ENCODE results near the gene STK40. TPM values are rescaled to one million over a fixed set of nuclear protein-coding genes. Genes with fewer than 3 reads are reported as not detected.

Gene STK40
- total and polyA plus RNA-seq, 9 of the 15 experiments (the other 6 are each of a cell fraction or from before 2014, with no cell fraction given): 0.69 to 94.3 (median 39.1) TPM

DNA sequence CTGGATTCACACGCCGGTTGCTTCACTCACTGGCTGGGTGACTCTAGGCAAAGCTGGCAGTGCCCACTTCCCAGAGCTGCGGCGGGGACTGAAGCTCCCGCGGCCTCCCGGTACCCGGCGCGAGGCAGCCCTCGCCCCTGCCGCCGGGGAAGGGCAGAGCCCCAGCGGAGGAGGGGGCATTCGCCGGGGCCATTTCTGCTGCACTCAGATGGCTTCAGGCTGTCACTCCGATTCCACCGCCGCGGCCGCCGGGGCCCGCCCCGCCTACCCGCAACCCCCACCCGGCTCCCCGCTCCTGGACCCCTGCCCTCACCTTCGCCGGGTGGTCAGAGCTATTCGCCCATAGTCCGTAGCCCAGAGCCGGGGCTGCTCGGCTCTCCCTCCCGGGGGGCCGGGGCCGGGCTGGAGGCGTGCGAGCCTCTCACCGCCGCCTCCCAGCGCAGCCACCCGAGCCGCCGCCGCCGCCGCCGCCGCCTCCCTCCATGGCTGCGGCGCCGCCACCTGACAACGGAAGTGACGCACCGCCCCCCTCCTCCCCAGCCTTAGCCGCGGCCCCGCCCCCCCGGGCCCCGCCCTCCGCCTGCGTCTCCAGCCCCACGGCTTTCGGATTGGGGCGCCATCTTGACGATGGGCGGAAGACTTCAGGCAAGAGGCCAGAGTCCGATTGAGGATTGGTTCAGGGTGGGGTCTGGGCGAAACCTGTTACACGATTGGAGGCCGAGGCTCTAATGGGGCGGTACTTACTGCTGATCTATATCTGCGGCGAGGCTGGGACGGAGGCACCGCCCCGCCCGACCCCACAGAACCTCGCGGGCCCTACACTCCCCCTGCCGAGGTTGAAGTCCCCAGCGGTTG is at the start of gene STK40 (continued):
- TF ChIP-seq SAFB2 (IDR thresholded peaks at IDR 0.05; ENCODE audit: borderline replicate concordance, low read depth, low read length, severe bottlenecking): no peak
- no peak for TF ChIP-seq SNIP1 (IDR thresholded peaks at IDR 0.05; ENCODE audit: low read depth)
- no peak for TF ChIP-seq IRF2 (CRISPR knock-in tag; IDR thresholded peaks at IDR 0.05)
- TF ChIP-seq SAP30 (IDR thresholded peaks at IDR 0.05; ENCODE audit: borderline replicate concordance, insufficient read depth, low read depth, low read length, poor library complexity, severe bottlenecking): peak; percentile 76
- peak; percentile 86 for TF ChIP-seq RB1 (IDR thresholded peaks at IDR 0.05; ENCODE audit: low read depth)
- TF ChIP-seq GABPB2 (CRISPR knock-in tag; conservative IDR thresholded peaks at IDR 0.05): no peak
- no peak for TF ChIP-seq BCL6 (CRISPR knock-in tag; IDR thresholded peaks at IDR 0.05)
- TF ChIP-seq ZNF431 (CRISPR knock-in tag; IDR thresholded peaks at IDR 0.05): no peak
- TF ChIP-seq, protein P1, sequence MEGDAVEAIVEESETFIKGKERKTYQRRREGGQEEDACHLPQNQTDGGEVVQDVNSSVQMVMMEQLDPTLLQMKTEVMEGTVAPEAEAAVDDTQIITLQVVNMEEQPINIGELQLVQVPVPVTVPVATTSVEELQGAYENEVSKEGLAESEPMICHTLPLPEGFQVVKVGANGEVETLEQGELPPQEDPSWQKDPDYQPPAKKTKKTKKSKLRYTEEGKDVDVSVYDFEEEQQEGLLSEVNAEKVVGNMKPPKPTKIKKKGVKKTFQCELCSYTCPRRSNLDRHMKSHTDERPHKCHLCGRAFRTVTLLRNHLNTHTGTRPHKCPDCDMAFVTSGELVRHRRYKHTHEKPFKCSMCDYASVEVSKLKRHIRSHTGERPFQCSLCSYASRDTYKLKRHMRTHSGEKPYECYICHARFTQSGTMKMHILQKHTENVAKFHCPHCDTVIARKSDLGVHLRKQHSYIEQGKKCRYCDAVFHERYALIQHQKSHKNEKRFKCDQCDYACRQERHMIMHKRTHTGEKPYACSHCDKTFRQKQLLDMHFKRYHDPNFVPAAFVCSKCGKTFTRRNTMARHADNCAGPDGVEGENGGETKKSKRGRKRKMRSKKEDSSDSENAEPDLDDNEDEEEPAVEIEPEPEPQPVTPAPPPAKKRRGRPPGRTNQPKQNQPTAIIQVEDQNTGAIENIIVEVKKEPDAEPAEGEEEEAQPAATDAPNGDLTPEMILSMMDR (IDR thresholded peaks at IDR 0.05 in 2 of 3, conservative IDR thresholded peaks at IDR 0.05 in 1 of 3; ENCODE audit: insufficient read depth in 2 of 3, low read depth in 1 of 3, low read length in 3 of 3): peak in 1 of 3 experiments; percentile 14; a peak in 1 of 6 replicates
- TF ChIP-seq, protein P2, sequence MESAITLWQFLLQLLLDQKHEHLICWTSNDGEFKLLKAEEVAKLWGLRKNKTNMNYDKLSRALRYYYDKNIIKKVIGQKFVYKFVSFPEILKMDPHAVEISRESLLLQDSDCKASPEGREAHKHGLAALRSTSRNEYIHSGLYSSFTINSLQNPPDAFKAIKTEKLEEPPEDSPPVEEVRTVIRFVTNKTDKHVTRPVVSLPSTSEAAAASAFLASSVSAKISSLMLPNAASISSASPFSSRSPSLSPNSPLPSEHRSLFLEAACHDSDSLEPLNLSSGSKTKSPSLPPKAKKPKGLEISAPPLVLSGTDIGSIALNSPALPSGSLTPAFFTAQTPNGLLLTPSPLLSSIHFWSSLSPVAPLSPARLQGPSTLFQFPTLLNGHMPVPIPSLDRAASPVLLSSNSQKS (CRISPR knock-in tag; IDR thresholded peaks at IDR 0.05): no peak
- TF ChIP-seq MAZ (CRISPR knock-in tag; conservative IDR thresholded peaks at IDR 0.05 in 1 of 2, IDR thresholded peaks at IDR 0.05 in 1 of 2): peak in 1 of 2 experiments; percentile 81
- TF ChIP-seq, protein P3, sequence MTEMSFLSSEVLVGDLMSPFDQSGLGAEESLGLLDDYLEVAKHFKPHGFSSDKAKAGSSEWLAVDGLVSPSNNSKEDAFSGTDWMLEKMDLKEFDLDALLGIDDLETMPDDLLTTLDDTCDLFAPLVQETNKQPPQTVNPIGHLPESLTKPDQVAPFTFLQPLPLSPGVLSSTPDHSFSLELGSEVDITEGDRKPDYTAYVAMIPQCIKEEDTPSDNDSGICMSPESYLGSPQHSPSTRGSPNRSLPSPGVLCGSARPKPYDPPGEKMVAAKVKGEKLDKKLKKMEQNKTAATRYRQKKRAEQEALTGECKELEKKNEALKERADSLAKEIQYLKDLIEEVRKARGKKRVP (CRISPR knock-in tag; IDR thresholded peaks at IDR 0.05): no peak
- TF ChIP-seq ZC3H8 (IDR thresholded peaks at IDR 0.05): no peak
- no peak for TF ChIP-seq RAD51 (IDR thresholded peaks at IDR 0.05; ENCODE audit: borderline replicate concordance, low read depth)
- TF ChIP-seq ZNF174 (CRISPR knock-in tag; IDR thresholded peaks at IDR 0.05): no peak
- TF ChIP-seq SMARCC2 (IDR thresholded peaks at IDR 0.05; ENCODE audit: low read depth): no peak
- TF ChIP-seq ZNF589 (CRISPR knock-in tag; IDR thresholded peaks at IDR 0.05; ENCODE audit: low read depth): no peak
- TF ChIP-seq ZNF75A (CRISPR knock-in tag; IDR thresholded peaks at IDR 0.05): no peak
- TF ChIP-seq, protein P4, sequence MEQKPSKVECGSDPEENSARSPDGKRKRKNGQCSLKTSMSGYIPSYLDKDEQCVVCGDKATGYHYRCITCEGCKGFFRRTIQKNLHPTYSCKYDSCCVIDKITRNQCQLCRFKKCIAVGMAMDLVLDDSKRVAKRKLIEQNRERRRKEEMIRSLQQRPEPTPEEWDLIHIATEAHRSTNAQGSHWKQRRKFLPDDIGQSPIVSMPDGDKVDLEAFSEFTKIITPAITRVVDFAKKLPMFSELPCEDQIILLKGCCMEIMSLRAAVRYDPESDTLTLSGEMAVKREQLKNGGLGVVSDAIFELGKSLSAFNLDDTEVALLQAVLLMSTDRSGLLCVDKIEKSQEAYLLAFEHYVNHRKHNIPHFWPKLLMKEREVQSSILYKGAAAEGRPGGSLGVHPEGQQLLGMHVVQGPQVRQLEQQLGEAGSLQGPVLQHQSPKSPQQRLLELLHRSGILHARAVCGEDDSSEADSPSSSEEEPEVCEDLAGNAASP (IDR thresholded peaks at IDR 0.05): no peak
- no peak for TF ChIP-seq ZNF445 (CRISPR knock-in tag; IDR thresholded peaks at IDR 0.05; ENCODE audit: low read depth)
- TF ChIP-seq, protein P5, sequence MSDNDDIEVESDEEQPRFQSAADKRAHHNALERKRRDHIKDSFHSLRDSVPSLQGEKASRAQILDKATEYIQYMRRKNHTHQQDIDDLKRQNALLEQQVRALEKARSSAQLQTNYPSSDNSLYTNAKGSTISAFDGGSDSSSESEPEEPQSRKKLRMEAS (CRISPR knock-in tag; IDR thresholded peaks at IDR 0.05): no peak
- no peak for TF ChIP-seq MCM7 (IDR thresholded peaks at IDR 0.05)
- no peak for TF ChIP-seq KAT2B (IDR thresholded peaks at IDR 0.05; ENCODE audit: low read depth, low read length)
- no peak for TF ChIP-seq ZFP1 (CRISPR knock-in tag; IDR thresholded peaks at IDR 0.05)
